Thoracic aorta (tissue), 2 donors: ENCODE measurements around the gene RIPPLY1. TPM values are rescaled to one million over a fixed set of nuclear protein-coding genes. Genes with fewer than 3 reads are reported as not detected.

Source experiments
- ATAC-seq: fragments of 150-250 bp; one replicate; pipeline ENCODE4 v1.8.0; 2017; ENCODE audit warnings: low read depth; ENCODE audit not compliant: insufficient number of reproducible peaks, low FRiP score
- DNase-seq: peaks from one replicate; pipeline ENCODE4 v3.0.0-alpha.2; 2020; ENCODE audit warnings: low spot score
- H3K27ac ChIP-seq, 2 donors: fragments of 200-600 bp; sonication (generic); 1 replicate in 1 of 2; 2 replicates in 1 of 2; pipeline ENCODE4 v1.5.1; 2016; ENCODE audit warnings: mild to moderate bottlenecking in 2 of 2, moderate library complexity in 2 of 2
- H3K27me3 ChIP-seq: fragments of 200-600 bp; sonication (generic); replicated peaks from 2 replicates; pipeline ENCODE4 v1.6.0; 2016; ENCODE audit warnings: mild to moderate bottlenecking; ENCODE audit not compliant: insufficient read depth
- H3K36me3 ChIP-seq: fragments of 200-600 bp; sonication (generic); one replicate; pipeline ENCODE4 v1.5.1; 2016
- H3K4me1 ChIP-seq, 2 donors: fragments of 200-600 bp; sonication (generic); 1 replicate in 1 of 2; 2 replicates in 1 of 2; pipeline versions ENCODE4 v1.5.1 to v1.6.0; 2016; ENCODE audit warnings: low read depth in 2 of 2, mild to moderate bottlenecking in 1 of 2; ENCODE audit not compliant: control insufficient read depth in 1 of 2
- H3K4me3 ChIP-seq: fragments of 200-600 bp; sonication (generic); 2 replicates; pipeline ENCODE4 v1.5.1; 2016; ENCODE audit warnings: mild to moderate bottlenecking
- H3K9me3 ChIP-seq: fragments of 200-600 bp; sonication (generic); 2 replicates; pipeline ENCODE4 v1.5.1; 2016
- total RNA-seq, 2 donors: library from RNA; depleted of rRNA; stranded (reverse); fragments of >200 nt; gene quantifications; one replicate each; pipeline versions ENCODE4 v1.1.0 to v1.2.3, GENCODE V29; 2016
- TF ChIP-seq, protein P1 (sequence below): fragments of 200-600 bp; sonication (generic); IDR thresholded peaks from one replicate; pipeline ENCODE4 v1.5.1; 2019; ENCODE audit warnings: antibody characterized with exemption

The RIPPLY1 gene
- total RNA-seq, 2 donors from 2014 or later, result not detected

DNA sequence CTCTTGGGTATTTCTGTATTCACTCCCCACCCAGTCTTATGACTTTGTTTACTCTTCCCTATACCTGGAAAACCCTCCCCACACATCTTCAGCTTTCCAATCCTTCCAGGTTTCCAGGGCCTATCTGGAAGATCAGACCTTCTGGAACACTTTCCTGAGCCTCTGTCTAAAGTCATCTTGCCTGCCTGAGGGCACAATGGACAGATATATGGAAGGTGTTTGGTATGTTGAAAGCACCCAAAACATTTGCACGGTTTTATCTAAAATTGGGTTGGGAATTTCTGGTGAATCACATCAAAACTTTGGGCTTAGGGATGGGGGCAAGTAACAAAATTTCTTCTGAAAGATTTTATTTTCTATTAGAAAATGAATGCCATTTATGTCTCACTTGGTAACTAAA is 33.1 kb upstream of the RIPPLY1 start:
- Histone ChIP-seq H3K4me3 (no peak overlapping the region), H3K9me3 (no peaks in the 10 kb centered on the region), H3K4me1 (no peaks in the 10 kb centered on the region), H3K27ac (no peak overlapping the region), H3K36me3 (no peaks in the 10 kb centered on the region), H3K27me3 (no peaks in the 10 kb centered on the region)
- DNase-seq, result no peak
- no peak for ATAC-seq
- TF ChIP-seq, protein P1, sequence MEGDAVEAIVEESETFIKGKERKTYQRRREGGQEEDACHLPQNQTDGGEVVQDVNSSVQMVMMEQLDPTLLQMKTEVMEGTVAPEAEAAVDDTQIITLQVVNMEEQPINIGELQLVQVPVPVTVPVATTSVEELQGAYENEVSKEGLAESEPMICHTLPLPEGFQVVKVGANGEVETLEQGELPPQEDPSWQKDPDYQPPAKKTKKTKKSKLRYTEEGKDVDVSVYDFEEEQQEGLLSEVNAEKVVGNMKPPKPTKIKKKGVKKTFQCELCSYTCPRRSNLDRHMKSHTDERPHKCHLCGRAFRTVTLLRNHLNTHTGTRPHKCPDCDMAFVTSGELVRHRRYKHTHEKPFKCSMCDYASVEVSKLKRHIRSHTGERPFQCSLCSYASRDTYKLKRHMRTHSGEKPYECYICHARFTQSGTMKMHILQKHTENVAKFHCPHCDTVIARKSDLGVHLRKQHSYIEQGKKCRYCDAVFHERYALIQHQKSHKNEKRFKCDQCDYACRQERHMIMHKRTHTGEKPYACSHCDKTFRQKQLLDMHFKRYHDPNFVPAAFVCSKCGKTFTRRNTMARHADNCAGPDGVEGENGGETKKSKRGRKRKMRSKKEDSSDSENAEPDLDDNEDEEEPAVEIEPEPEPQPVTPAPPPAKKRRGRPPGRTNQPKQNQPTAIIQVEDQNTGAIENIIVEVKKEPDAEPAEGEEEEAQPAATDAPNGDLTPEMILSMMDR, result no peak

DNA sequence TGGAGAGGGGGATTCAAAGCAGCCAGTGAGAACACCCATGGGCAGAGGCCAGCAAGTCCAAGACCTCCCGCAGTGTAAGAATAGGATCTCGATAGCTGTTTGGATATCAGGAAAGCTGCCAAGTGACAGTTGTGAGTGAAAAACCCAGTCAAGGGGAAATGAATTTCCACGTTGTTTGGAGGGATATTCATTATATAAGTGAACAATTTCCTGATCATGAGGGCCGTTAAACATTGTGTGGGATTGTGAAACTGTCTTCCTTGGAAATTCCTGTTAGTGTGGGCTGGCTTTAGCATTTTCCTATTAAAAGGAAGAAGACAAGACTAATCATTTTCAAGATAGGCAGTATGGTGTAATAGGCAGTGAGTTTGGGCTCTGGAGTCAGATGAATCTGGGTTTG is 32.0 kb upstream of the RIPPLY1 start:
- no peak for ATAC-seq
- DNase-seq, result no peak
- TF ChIP-seq, protein P1, result no peak

DNA sequence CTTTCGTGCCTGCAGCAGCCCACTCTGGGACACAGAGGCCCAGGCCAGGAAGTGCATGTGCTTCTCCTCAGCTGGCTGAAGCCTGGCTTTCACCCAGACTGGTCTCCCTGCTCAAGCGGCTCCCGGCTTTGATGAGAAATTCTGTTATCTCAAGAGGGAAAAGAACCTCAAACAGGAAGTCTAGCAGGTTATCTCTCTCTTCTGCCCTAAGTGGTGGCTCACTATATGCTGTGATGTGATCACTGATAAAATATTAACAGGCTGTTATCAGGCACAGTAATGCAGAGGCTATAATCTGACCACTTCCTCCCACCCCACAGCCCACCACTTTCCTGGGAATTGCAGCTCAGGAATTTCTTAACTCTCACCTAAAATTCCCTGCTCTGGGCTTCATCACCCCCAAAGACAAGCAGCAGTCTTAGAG is 30.4 kb upstream of the RIPPLY1 start:
- no peak overlapping the region for H3K27ac ChIP-seq
- H3K4me3 ChIP-seq, result no peak overlapping the region
- TF ChIP-seq, protein P1, result no peak
- no peaks in the 10 kb centered on the region for H3K36me3 ChIP-seq
- DNase-seq, result no peak
- H3K27me3 ChIP-seq, result no peaks in the 10 kb centered on the region
- no peaks in the 10 kb centered on the region for H3K4me1 ChIP-seq
- no peaks in the 10 kb centered on the region for H3K9me3 ChIP-seq
- ATAC-seq, result no peak

More for the DNA sequence above, 32.0 kb upstream of the RIPPLY1 start:
- Histone ChIP-seq H3K27ac (no peak overlapping the region), H3K4me3 (no peak overlapping the region), H3K9me3 (no peaks in the 10 kb centered on the region), H3K27me3 (no peaks in the 10 kb centered on the region), H3K36me3 (no peaks in the 10 kb centered on the region), H3K4me1 (no peaks in the 10 kb centered on the region)

DNA sequence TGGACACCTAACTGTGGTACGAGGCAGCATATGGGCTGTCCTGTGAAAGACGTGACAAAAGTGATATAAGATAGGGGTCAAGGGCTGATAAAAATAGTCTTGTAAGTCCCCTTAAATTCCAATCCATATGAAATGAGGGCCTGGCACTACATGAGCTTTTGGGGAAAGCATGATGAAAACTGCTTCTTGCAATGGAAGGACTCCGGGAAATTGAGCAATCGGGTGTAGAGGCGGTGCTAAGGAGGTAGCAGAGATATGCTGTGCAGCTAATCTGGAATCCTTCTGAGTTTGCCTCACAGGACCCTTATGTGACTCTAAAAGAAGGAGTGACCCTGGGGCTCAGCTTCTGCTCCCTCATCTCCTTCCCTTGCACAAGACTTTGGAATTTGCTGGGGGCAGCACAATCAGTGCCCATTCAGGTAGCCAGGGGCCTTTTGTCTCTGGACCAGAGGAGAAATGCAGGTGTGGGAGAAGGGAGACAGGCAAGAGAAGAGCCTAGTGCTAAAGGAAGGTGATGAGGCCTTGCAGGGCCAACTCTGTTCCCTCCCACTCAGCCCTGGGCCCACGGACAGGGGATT is 29.9 kb upstream of the RIPPLY1 start:
- H3K27ac ChIP-seq, result no peak overlapping the region
- H3K4me3 ChIP-seq, result no peak overlapping the region
- ATAC-seq (no peak), DNase-seq (no peak)
- H3K36me3 ChIP-seq, result no peaks in the 10 kb centered on the region
- no peaks in the 10 kb centered on the region for H3K4me1 ChIP-seq
- no peaks in the 10 kb centered on the region for H3K27me3 ChIP-seq
- TF ChIP-seq, protein P1, result no peak
- no peaks in the 10 kb centered on the region for H3K9me3 ChIP-seq

DNA sequence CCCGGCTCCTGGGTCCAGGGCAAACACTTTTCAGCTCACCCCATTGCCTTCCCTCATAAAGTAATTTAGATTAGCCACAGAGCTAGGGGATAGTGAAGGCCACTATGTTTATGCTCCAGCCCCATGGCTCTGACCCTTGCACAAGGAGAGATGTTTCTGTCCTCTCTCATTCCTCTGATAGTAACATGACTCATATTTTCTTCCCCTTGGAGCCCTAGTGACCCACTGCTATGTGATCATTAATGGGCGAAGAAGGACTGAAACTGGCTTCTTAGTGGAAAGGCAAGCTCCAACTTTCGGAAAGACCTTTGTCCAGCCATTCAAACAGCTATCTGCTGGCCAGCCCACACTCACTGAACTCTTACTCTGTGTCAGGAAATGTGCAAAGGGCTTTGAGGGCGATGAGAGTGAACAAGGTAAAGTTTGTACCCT is 29.4 kb upstream of the RIPPLY1 start:
- no peaks in the 10 kb centered on the region for H3K9me3 ChIP-seq
- DNase-seq (no peak), ATAC-seq (no peak)
- TF ChIP-seq, protein P1, result no peak
- no peaks in the 10 kb centered on the region for H3K4me1 ChIP-seq
- no peak overlapping the region for H3K4me3 ChIP-seq
- H3K36me3 ChIP-seq, result no peaks in the 10 kb centered on the region
- no peak overlapping the region for H3K27ac ChIP-seq
- no peaks in the 10 kb centered on the region for H3K27me3 ChIP-seq
